ENCODE results near the gene PKD2L1.
A peak's percentile ranks its signal among the peaks of the same experiment; 100 is the strongest.

GRCh38 chr10:100347568-100348195 is 17.7 kb upstream of the PKD2L1 start:
- TF ChIP-seq POLR2AphosphoS5 (IDR thresholded peaks at IDR 0.05; ENCODE audit: low read depth, low read length), result no peak
- TF ChIP-seq REST (IDR thresholded peaks at IDR 0.05; ENCODE audit: insufficient read depth in 1 of 2, low read depth in 2 of 2, low read length in 2 of 2), result 0 out of 4 replicates have a peak, but pooled peaks of 1 of the 2 experiments have one; percentile 12
- TF ChIP-seq TAF1 (IDR thresholded peaks at IDR 0.05; ENCODE audit: borderline replicate concordance, insufficient read depth, low read length), result peak; percentile 50; the same call in 1 of the 2 replicates
- TF ChIP-seq SIN3A (IDR thresholded peaks at IDR 0.05; ENCODE audit: borderline replicate concordance, insufficient read depth, low read length), result 0 out of 2 replicates have a peak, but pooled peaks have one; percentile 19

All from PFSK-1 (cell line).